ENCODE data around the gene BAX.
"Not testable (repeated sequence)": the region's sequence is repeated elsewhere in the genome, so short reads cannot be mapped to it uniquely, and the experiment has no call there.

Gene BAX

GRCh38 chr19:48918801-48919247 lies 35.9 kb upstream of the BAX start:
- Histone ChIP-seq H3K9ac (no peak overlapping the region), H3K36me3 (ENCODE audit: control insufficient read depth, insufficient read depth, low read length) (no peaks in the 10 kb centered on the region), H3K27me3 (ENCODE audit: control insufficient read depth, insufficient read depth, low read length) (no peaks in the 10 kb centered on the region), H3K4me1 (no peaks in the 10 kb centered on the region), H3K4me3 (ENCODE audit: low read depth, low read length) (no peak overlapping the region), H3K9me3 (ENCODE audit: control insufficient read depth, low read length) (no peaks in the 10 kb centered on the region), H3K27ac (no peak overlapping the region), H2AFZ (no peak overlapping the region), H3K4me2 (ENCODE audit: low read length) (no peak overlapping the region), H3K79me2 (no peaks in the 10 kb centered on the region)
- TF ChIP-seq CTCF (IDR thresholded peaks at IDR 0.05), result no peak

DNA sequence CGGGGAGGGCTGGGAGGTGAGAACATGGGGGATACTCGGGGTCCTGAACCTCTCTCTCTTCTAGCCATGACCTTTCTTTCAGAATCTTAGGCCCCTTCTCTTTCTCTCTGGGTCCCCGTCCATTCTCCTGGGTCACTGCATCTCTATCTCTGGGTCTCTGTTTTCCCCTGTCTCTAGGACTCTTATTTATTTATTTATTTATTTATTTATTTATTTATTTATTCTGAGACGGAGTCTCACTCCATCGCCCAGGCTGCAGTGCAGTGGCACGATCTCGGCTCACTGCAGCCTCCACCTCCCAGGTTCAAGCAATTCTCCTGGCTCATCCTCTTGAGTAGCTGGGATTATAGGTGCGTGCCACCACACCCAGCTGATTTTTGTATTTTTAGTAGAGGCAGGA lies 35.4 kb upstream of the BAX start:
- H3K4me1 ChIP-seq; H3K36me3 ChIP-seq (ENCODE audit: control insufficient read depth, insufficient read depth, low read length); H3K27me3 ChIP-seq (ENCODE audit: control insufficient read depth, insufficient read depth, low read length); H3K9ac ChIP-seq; H3K79me2 ChIP-seq; H3K27ac ChIP-seq; H2AFZ ChIP-seq; H3K9me3 ChIP-seq (ENCODE audit: control insufficient read depth, low read length); H3K4me2 ChIP-seq (ENCODE audit: low read length); H3K4me3 ChIP-seq (ENCODE audit: low read depth, low read length): not testable (repeated sequence)

DNA sequence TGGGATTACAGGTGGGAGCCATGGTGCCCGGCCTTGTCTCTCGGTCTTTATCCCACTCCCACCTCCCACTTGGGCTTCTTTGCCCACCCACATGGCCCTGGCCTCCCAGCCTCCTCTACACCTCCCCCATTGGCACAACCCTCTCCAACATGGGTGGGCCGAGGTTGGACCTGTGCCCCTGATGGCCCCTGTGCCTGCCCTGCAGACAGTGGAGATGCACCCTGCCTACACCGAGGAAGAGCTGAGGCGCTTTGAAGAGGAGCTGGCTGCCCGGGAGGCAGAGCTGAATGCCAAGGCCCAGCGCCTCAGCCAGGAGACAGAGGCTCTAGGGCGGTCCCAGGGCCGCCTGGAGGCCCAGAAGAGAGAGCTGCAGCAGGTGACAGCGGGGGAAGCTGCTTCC lies 33.7 kb upstream of the BAX start:
- H3K4me2 ChIP-seq (ENCODE audit: low read length), result no peak overlapping the region
- no peak overlapping the region for H3K9ac ChIP-seq
- no peak overlapping the region for H2AFZ ChIP-seq
- H3K27ac ChIP-seq, result no peak overlapping the region
- H3K79me2 ChIP-seq, result no peaks in the 10 kb centered on the region
- no peaks in the 10 kb centered on the region for H3K27me3 ChIP-seq (ENCODE audit: control insufficient read depth, insufficient read depth, low read length)
- no peaks in the 10 kb centered on the region for H3K9me3 ChIP-seq (ENCODE audit: control insufficient read depth, low read length)
- H3K4me3 ChIP-seq (ENCODE audit: low read depth, low read length), result no peak overlapping the region
- TF ChIP-seq CTCF (IDR thresholded peaks at IDR 0.05), result no peak
- no peaks in the 10 kb centered on the region for H3K4me1 ChIP-seq
- no peaks in the 10 kb centered on the region for H3K36me3 ChIP-seq (ENCODE audit: control insufficient read depth, insufficient read depth, low read length)

DNA sequence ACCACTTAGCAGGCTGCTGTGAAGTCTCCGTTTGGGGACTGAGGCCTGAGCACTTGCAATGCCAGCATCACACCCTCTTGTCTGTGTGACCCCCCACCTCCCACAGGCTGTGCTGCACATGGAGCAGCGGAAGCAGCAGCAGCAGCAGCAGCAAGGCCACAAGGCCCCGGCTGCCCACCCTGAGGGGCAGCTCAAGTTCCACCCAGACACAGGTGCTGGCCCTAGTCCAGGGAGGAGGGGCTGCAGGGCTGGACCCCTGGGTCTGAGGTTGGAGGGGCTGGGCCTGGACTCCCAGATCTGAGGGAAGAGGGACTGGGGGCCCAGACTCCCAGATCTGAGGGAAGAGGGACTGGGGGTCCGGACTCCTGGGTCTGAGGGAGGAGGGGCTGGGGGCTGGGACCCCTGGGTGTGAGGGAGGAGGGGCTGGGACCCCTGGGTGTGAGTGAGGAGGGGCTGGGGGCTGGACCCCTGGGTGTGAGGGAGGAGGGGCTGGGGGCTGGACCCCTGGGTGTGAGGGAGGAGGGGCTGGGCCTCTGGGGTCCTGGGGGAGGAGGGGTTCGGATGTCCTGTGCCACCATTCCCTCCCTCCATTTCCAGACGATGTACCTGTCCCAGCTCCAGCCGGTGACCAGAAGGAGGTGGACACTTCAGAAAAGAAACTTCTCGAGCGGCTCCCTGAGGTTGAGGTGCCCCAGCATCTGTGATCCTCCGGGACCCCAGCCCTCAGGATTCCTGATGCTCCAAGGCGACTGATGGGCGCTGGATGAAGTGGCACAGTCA lies 32.8 kb upstream of the BAX start:
- Histone ChIP-seq H3K4me1 (no peaks in the 10 kb centered on the region), H3K79me2 (no peaks in the 10 kb centered on the region), H3K4me2 (ENCODE audit: low read length) (no peak overlapping the region), H3K9ac (no peak overlapping the region), H3K4me3 (ENCODE audit: low read depth, low read length) (no peak overlapping the region), H3K27ac (no peak overlapping the region), H3K36me3 (ENCODE audit: control insufficient read depth, insufficient read depth, low read length) (no peaks in the 10 kb centered on the region), H3K9me3 (ENCODE audit: control insufficient read depth, low read length) (no peaks in the 10 kb centered on the region), H2AFZ (no peak overlapping the region), H3K27me3 (ENCODE audit: control insufficient read depth, insufficient read depth, low read length) (no peaks in the 10 kb centered on the region)
- TF ChIP-seq CTCF (IDR thresholded peaks at IDR 0.05), result no peak

DNA sequence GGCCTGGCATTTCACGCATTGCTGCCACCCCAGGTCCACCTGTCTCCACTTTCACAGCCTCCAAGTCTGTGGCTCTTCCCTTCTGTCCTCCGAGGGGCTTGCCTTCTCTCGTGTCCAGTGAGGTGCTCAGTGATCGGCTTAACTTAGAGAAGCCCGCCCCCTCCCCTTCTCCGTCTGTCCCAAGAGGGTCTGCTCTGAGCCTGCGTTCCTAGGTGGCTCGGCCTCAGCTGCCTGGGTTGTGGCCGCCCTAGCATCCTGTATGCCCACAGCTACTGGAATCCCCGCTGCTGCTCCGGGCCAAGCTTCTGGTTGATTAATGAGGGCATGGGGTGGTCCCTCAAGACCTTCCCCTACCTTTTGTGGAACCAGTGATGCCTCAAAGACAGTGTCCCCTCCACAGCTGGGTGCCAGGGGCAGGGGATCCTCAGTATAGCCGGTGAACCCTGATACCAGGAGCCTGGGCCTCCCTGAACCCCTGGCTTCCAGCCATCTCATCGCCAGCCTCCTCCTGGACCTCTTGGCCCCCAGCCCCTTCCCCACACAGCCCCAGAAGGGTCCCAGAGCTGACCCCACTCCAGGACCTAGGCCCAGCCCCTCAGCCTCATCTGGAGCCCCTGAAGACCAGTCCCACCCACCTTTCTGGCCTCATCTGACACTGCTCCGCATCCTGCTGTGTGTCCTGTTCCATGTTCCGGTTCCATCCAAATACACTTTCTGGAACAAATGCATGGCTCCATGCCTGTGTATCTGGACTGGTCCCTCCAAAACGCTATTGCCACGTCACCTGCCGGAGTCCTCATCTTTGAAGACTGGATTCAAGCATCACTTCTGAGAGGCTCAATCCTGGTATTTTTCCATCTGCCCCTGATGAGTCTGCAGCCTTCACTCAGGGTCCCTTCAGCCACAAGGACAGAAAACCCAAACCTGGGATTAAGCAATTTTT lies 31.9 kb upstream of the BAX start:
- no peaks in the 10 kb centered on the region for H3K9me3 ChIP-seq (ENCODE audit: control insufficient read depth, low read length)
- H3K36me3 ChIP-seq (ENCODE audit: control insufficient read depth, insufficient read depth, low read length), result no peaks in the 10 kb centered on the region
- no peaks in the 10 kb centered on the region for H3K4me1 ChIP-seq
- H2AFZ ChIP-seq, result no peak overlapping the region
- no peak for TF ChIP-seq CTCF (IDR thresholded peaks at IDR 0.05)
- no peaks in the 10 kb centered on the region for H3K79me2 ChIP-seq
- H3K9ac ChIP-seq, result no peak overlapping the region
- no peak overlapping the region for H3K4me3 ChIP-seq (ENCODE audit: low read depth, low read length)
- no peak overlapping the region for H3K27ac ChIP-seq
- no peaks in the 10 kb centered on the region for H3K27me3 ChIP-seq (ENCODE audit: control insufficient read depth, insufficient read depth, low read length)
- H3K4me2 ChIP-seq (ENCODE audit: low read length), result no peak overlapping the region
